Endothelial cell of umbilical vein (primary cell): ENCODE data around the gene HES1. TPM values are rescaled to one million over a fixed set of nuclear protein-coding genes. Genes with fewer than 3 reads are reported as not detected.

Experiments used
- BruUV-seq: library from RNA; stranded (reverse); fragments of 400-500 nt; replicated peaks from 2 replicates; lab custom pipeline; 2021; lab: Mats Ljungman, UMichigan
- CTCF ChIA-PET: fragments of 300-600, 350-600 bp; sonication (Branson Sonifier 250); formaldehyde crosslinking; loops from one replicate; lab custom pipeline; 2021; ENCODE audit warnings: antibody characterized with exemption, inconsistent platforms; lab: Charles Lee
- POLR2A ChIA-PET: fragments of 300-600, 350-600 bp; sonication (Branson Sonifier 250); formaldehyde crosslinking; loops from one replicate; lab custom pipeline; 2021; ENCODE audit warnings: antibody characterized with exemption, inconsistent platforms; lab: Charles Lee
- DNase-seq: peaks from one replicate; pipeline ENCODE4 v3.0.0-alpha.2; 2011; ENCODE audit warnings: low read depth, low spot score
- FAIRE-seq: peaks from 2 replicates; lab custom pipeline; 2011; peaks lifted over from hg19 to GRCh38; lab: Jason Lieb, UNC
- H2AFZ ChIP-seq: 2 replicates; pipeline ENCODE4 v1.6.0; 2012; ENCODE audit warnings: low read depth, low read length, control low read depth, inconsistent platforms
- H3K27ac ChIP-seq: 2 replicates; pipeline ENCODE4 v1.5.1; 2011; ENCODE audit warnings: low read depth, mild to moderate bottlenecking, control low read depth, low read length, moderate library complexity; ENCODE audit not compliant: insufficient read depth
- H3K27me3 ChIP-seq, 2 experiments: 2 replicates each; pipeline versions ENCODE4 v1.6.0 to v1.6.1; 2011; ENCODE audit warnings: low read length in 2 of 2, mixed read lengths in 1 of 2; ENCODE audit not compliant: control insufficient read depth in 2 of 2, insufficient read depth in 2 of 2
- H3K36me3 ChIP-seq, 2 experiments: 2 replicates in 1 of 2; 3 replicates in 1 of 2; pipeline ENCODE4 v1.5.1; 2011; ENCODE audit warnings: low read length in 2 of 2, mild to moderate bottlenecking in 1 of 2, moderate library complexity in 1 of 2; ENCODE audit not compliant: control insufficient read depth in 2 of 2, insufficient read depth in 2 of 2; ENCODE audit errors: extremely low read depth in 1 of 2
- H3K4me1 ChIP-seq: 3 replicates; pipeline ENCODE4 v1.5.1; 2011; ENCODE audit warnings: mild to moderate bottlenecking, low read length; ENCODE audit not compliant: control insufficient read depth, insufficient read depth; ENCODE audit errors: extremely low read depth
- H3K4me2 ChIP-seq: 2 replicates; pipeline ENCODE4 v1.6.1; 2011; ENCODE audit warnings: low read length, control low read depth, mixed read lengths; ENCODE audit not compliant: insufficient read depth
- H3K4me3 ChIP-seq, 3 experiments: fragments of 200-600 bp in 1 of 3; sonication (generic), shearing (Covaris generic) in 1 of 3; replicated peaks in 1 of 3; 2 replicates each; pipeline ENCODE4 v1.5.1; 2011 to 2016; ENCODE audit warnings: control low read depth in 3 of 3, low read length in 3 of 3, mild to moderate bottlenecking in 2 of 3, inconsistent platforms in 1 of 3, low read depth in 1 of 3, moderate library complexity in 1 of 3; ENCODE audit not compliant: insufficient read depth in 1 of 3
- H3K79me2 ChIP-seq: 2 replicates; pipeline ENCODE4 v1.6.0; 2012; ENCODE audit warnings: low read length, inconsistent platforms; ENCODE audit not compliant: control insufficient read depth, insufficient read depth
- H3K9ac ChIP-seq: replicated peaks from 2 replicates; pipeline ENCODE3; 2011; ENCODE audit warnings: low read length, control low read depth; ENCODE audit not compliant: insufficient read depth; ENCODE audit errors: extremely low read depth
- H3K9me1 ChIP-seq: replicated peaks from 3 replicates; pipeline ENCODE4 v1.6.0; 2011; ENCODE audit warnings: mild to moderate bottlenecking, low read length; ENCODE audit not compliant: control insufficient read depth, insufficient read depth; ENCODE audit errors: extremely low read depth
- H3K9me3 ChIP-seq: replicated peaks from 2 replicates; pipeline ENCODE4 v1.5.1; 2012; ENCODE audit warnings: low read length, inconsistent platforms; ENCODE audit not compliant: control insufficient read depth, insufficient read depth
- H4K20me1 ChIP-seq: replicated peaks from 2 replicates; pipeline ENCODE3; 2011; ENCODE audit warnings: mild to moderate bottlenecking, low read length; ENCODE audit not compliant: control insufficient read depth, insufficient read depth; ENCODE audit errors: extremely low read depth
- EZH2 ChIP-seq: IDR thresholded peaks from 2 replicates; pipeline ENCODE4 v1.6.1; 2012; ENCODE audit warnings: borderline replicate concordance, low read depth, mild to moderate bottlenecking, moderate library complexity, low read length, inconsistent platforms; ENCODE audit not compliant: severe bottlenecking
- FOS ChIP-seq: IDR thresholded peaks from 2 replicates; pipeline ENCODE4 v1.6.1; 2011; ENCODE audit warnings: mild to moderate bottlenecking, low read length, moderate library complexity, borderline replicate concordance; ENCODE audit not compliant: insufficient read depth
- GATA2 ChIP-seq: IDR thresholded peaks from 2 replicates; pipeline ENCODE4 v1.7.0; 2011; ENCODE audit warnings: low read depth, mild to moderate bottlenecking, moderate library complexity, mixed read lengths, low read length; ENCODE audit not compliant: insufficient read length, insufficient read depth
- JUN ChIP-seq: IDR thresholded peaks from 2 replicates; pipeline ENCODE4 v1.6.1; 2011; ENCODE audit warnings: borderline replicate concordance, low read depth; ENCODE audit not compliant: insufficient read length, insufficient read depth
- MAX ChIP-seq: IDR thresholded peaks from 2 replicates; pipeline ENCODE4 v1.6.1; 2011; ENCODE audit not compliant: insufficient read depth, insufficient read length
- MYC ChIP-seq: IDR thresholded peaks from one replicate; pipeline ENCODE4 v1.6.1; 2011; ENCODE audit warnings: mild to moderate bottlenecking, low read depth, low read length
- POLR2A ChIP-seq: IDR thresholded peaks from 2 replicates; pipeline ENCODE4 v1.6.1; 2012; ENCODE audit warnings: low read depth, mild to moderate bottlenecking, control low read depth, low read length
- POLR2AphosphoS5 ChIP-seq: IDR thresholded peaks from 2 replicates; pipeline ENCODE4 v1.6.1; 2012; ENCODE audit warnings: low read depth, mild to moderate bottlenecking, control low read depth, low read length, moderate library complexity; ENCODE audit not compliant: insufficient read depth
- dilution Hi-C: fragments of 300-500 bp; cut with MboI; formaldehyde crosslinking; loops from one replicate; pipeline ENCODE4 v1.15.0; 2019; ENCODE audit warnings: low sequenced_read_pairs; ENCODE audit not compliant: extremely low pct_ligation_motif_present
- intact Hi-C: fragments of 100-400 bp; cut with micrococcal nuclease; formaldehyde crosslinking; loops from one replicate; pipeline ENCODE4 v1.10.0; 2022
- polyA plus RNA-seq, 4 experiments: library from polyadenylated mRNA; depleted of rRNA in 3 of 4; stranded (reverse) in 3 of 4; unstranded in 1 of 4; fragments of >200 nt; gene quantifications; 2 replicates each; pipeline versions ENCODE4 v1.2.1 to v1.2.3, GENCODE V29; 2011 to 2012; ENCODE audit warnings: missing spikeins in 1 of 4
- total RNA-seq: library from RNA; stranded (reverse); gene quantifications from 2 replicates; pipeline ENCODE4 v1.2.3, GENCODE V29; 2021
- TF ChIP-seq, protein P1 (sequence below), 2 donors: IDR thresholded peaks; 1 replicate in 1 of 2; 2 replicates in 1 of 2; pipeline ENCODE4 v1.5.1; 2011; ENCODE audit warnings: low read length in 2 of 2, mild to moderate bottlenecking in 2 of 2, moderate library complexity in 2 of 2, control low read depth in 1 of 2, inconsistent platforms in 1 of 2, low read depth in 1 of 2; ENCODE audit not compliant: insufficient read depth in 1 of 2; ENCODE audit errors: extremely low read depth in 1 of 2

HES1 gene
- total and polyA plus RNA-seq, 2 donors (not counting 3 experiments of a cell fraction or from before 2014, with no cell fraction given): 42.0 to 210 TPM

GRCh38 chr3:194185221-194185620 is 49.3 kb downstream of the HES1 start:
- dilution Hi-C loops: no loop called here
- no peak overlapping the region for H3K27ac ChIP-seq
- no peak for DNase-seq

More at GRCh38 chr3:194185221-194185620, 49.3 kb downstream of the HES1 start:
- Histone ChIP-seq H3K4me1 (no peaks in the 10 kb centered on the region), H3K9me1 (no peaks in the 10 kb centered on the region), H3K79me2 (no peaks in the 10 kb centered on the region), H2AFZ (no peak overlapping the region), H3K4me3 (no peak overlapping the region), H4K20me1 (no peaks in the 10 kb centered on the region), H3K36me3 (no peaks in the 10 kb centered on the region), H3K9me3 (no peaks in the 10 kb centered on the region), H3K9ac (no peak overlapping the region), H3K27me3 (no peaks in the 10 kb centered on the region), H3K4me2 (no peak overlapping the region)
- intact Hi-C loops: no loop called here
- BruUV-seq: no TSS peak
- TF ChIP-seq MAX (no peak), POLR2A (no peak), JUN (no peak), EZH2 (no peak), GATA2 (no peak), FOS (no peak), POLR2AphosphoS5 (no peak), MYC (no peak)
- TF ChIP-seq, protein P1, sequence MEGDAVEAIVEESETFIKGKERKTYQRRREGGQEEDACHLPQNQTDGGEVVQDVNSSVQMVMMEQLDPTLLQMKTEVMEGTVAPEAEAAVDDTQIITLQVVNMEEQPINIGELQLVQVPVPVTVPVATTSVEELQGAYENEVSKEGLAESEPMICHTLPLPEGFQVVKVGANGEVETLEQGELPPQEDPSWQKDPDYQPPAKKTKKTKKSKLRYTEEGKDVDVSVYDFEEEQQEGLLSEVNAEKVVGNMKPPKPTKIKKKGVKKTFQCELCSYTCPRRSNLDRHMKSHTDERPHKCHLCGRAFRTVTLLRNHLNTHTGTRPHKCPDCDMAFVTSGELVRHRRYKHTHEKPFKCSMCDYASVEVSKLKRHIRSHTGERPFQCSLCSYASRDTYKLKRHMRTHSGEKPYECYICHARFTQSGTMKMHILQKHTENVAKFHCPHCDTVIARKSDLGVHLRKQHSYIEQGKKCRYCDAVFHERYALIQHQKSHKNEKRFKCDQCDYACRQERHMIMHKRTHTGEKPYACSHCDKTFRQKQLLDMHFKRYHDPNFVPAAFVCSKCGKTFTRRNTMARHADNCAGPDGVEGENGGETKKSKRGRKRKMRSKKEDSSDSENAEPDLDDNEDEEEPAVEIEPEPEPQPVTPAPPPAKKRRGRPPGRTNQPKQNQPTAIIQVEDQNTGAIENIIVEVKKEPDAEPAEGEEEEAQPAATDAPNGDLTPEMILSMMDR (IDR thresholded peaks at IDR 0.05; ENCODE audit: extremely low read depth in 1 of 2, insufficient read depth in 1 of 2, low read depth in 1 of 2, low read length in 2 of 2): no peak
- FAIRE-seq: no peak
- CTCF ChIA-PET: interaction anchor here (1.9 kb wide), 1 partner anchor 130 kb away, joined by 5 read pairs; no protein-coding TSS in a partner anchor
- POLR2A ChIA-PET: no interaction called here
